A673 (cell line): ENCODE data around the gene MRPL52. TPM values are rescaled to one million over a fixed set of nuclear protein-coding genes. Genes with fewer than 3 reads are reported as not detected.

Experiments
- BruUV-seq: library from RNA; stranded (reverse); fragments of 400-500 nt; replicated peaks from 2 replicates; lab custom pipeline; 2021; lab: Mats Ljungman, UMichigan
- CTCF ChIA-PET: fragments of 300-600 bp; sonication (Branson Sonifier 250); formaldehyde crosslinking; loops from one replicate; lab custom pipeline; 2022; ENCODE audit warnings: antibody characterized with exemption; lab: Charles Lee
- POLR2A ChIA-PET: fragments of 300-600 bp; sonication (Branson Sonifier 250); formaldehyde crosslinking; loops from one replicate; lab custom pipeline; 2022; ENCODE audit warnings: antibody characterized with exemption; ENCODE audit not compliant: low non-redundant PET; lab: Charles Lee
- DNase-seq: peaks from one replicate; pipeline ENCODE4 v3.0.0-alpha.2; 2015; ENCODE audit warnings: low spot score
- H3K27ac ChIP-seq: fragments of 200-600 bp; sonication (generic); 2 replicates; pipeline ENCODE4 v1.5.1; 2016; ENCODE audit warnings: mixed run types, low read depth, mild to moderate bottlenecking, mixed read lengths, antibody characterized with exemption, low read length; ENCODE audit not compliant: poor library complexity, severe bottlenecking
- H3K27me3 ChIP-seq: fragments of 200-600 bp; sonication (generic); replicated peaks from 2 replicates; pipeline ENCODE4 v1.6.1; 2017; ENCODE audit warnings: mixed run types, low read depth, mild to moderate bottlenecking, mixed read lengths, antibody characterized with exemption, low read length; ENCODE audit not compliant: insufficient read depth, poor library complexity
- H3K36me3 ChIP-seq: fragments of 200-600 bp; sonication (generic); 2 replicates; pipeline ENCODE4 v1.6.1; 2016; ENCODE audit warnings: mixed run types, mild to moderate bottlenecking, mixed read lengths, antibody characterized with exemption, low read length; ENCODE audit not compliant: insufficient read depth, poor library complexity, severe bottlenecking
- H3K4me1 ChIP-seq: fragments of 200-600 bp; sonication (generic); 2 replicates; pipeline ENCODE4 v1.6.1; 2017; ENCODE audit warnings: mixed run types, mild to moderate bottlenecking, mixed read lengths, antibody characterized with exemption, low read length; ENCODE audit not compliant: insufficient read depth, poor library complexity, severe bottlenecking
- H3K4me3 ChIP-seq: fragments of 200-600 bp; sonication (generic); 2 replicates; pipeline ENCODE4 v1.5.1; 2016; ENCODE audit warnings: low read depth, mixed run types, mild to moderate bottlenecking, mixed read lengths, low read length; ENCODE audit not compliant: poor library complexity, severe bottlenecking
- H3K9me3 ChIP-seq: fragments of 200-600 bp; sonication (generic); 2 replicates; pipeline ENCODE4 v1.6.1; 2016; ENCODE audit warnings: mixed run types, low read depth, mild to moderate bottlenecking, mixed read lengths, antibody characterized with exemption, low read length; ENCODE audit not compliant: poor library complexity, severe bottlenecking
- EZH2 ChIP-seq: fragments of 200-600 bp; sonication (generic); IDR thresholded peaks from 2 replicates; pipeline ENCODE4 v1.6.1; 2017; ENCODE audit warnings: borderline replicate concordance, low read depth, mild to moderate bottlenecking, mixed read lengths, antibody characterized with exemption, low read length; ENCODE audit not compliant: poor library complexity, severe bottlenecking
- intact Hi-C: fragments of 100-400 bp; cut with micrococcal nuclease; formaldehyde crosslinking; loops from one replicate; pipeline ENCODE4 v1.10.0; 2022; ENCODE audit not compliant: unreplicated experiment
- total RNA-seq: library from RNA; stranded (reverse); gene quantifications from 2 replicates; pipeline ENCODE4 v1.2.3, GENCODE V29; 2021
- TF ChIP-seq, protein P1 (sequence below): fragments of 300-800, 200-600 bp; sonication (generic); conservative IDR thresholded peaks from 2 replicates; pipeline ENCODE4 v1.5.1; 2017; ENCODE audit warnings: low read depth, mild to moderate bottlenecking, antibody characterized with exemption, low read length, moderate library complexity, mixed read lengths

The MRPL52 gene
- total RNA-seq, 1 experiment from 2014 or later: 187 TPM

DNA sequence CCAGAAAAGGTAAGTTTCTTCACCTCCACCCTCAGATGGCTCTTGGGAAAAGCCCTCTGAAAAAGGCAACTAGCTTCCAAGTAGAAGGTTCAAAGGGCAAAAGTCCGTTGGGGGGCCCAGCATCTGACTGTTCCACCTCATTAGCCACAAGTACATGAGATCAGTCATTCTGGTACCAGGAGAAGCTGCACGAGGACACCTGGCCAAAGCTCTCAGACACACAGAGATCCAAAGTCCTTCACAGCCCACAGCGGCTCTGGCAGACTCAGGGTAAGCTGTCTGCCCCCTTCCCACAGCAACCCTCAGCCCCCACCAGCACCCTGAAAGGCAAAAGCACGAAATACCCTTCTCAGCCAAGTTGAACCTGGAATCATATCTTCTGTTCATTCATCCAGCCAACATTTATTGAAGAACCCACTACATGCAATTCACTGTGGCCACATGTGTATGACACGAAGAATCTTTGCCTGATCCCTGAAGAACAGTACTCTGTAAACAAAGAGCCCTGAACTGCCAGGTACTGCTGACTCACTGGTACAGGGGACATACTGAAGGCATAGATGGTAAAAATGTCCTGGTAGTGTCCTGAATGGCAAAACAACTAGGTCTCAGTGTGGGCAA, 33.5 kb upstream of the MRPL52 start:
- no peaks in the 10 kb centered on the region for H3K4me1 ChIP-seq
- no peaks in the 10 kb centered on the region for H3K36me3 ChIP-seq
- no peaks in the 10 kb centered on the region for H3K27me3 ChIP-seq
- no TSS peak for BruUV-seq
- no peak overlapping the region for H3K4me3 ChIP-seq
- H3K27ac ChIP-seq: no peak overlapping the region
- ChIA-PET POLR2A (no interaction called here), CTCF (no interaction called here)
- intact Hi-C loops: no loop called here
- no peak for DNase-seq
- TF ChIP-seq EZH2: no peak
- TF ChIP-seq, protein P1, sequence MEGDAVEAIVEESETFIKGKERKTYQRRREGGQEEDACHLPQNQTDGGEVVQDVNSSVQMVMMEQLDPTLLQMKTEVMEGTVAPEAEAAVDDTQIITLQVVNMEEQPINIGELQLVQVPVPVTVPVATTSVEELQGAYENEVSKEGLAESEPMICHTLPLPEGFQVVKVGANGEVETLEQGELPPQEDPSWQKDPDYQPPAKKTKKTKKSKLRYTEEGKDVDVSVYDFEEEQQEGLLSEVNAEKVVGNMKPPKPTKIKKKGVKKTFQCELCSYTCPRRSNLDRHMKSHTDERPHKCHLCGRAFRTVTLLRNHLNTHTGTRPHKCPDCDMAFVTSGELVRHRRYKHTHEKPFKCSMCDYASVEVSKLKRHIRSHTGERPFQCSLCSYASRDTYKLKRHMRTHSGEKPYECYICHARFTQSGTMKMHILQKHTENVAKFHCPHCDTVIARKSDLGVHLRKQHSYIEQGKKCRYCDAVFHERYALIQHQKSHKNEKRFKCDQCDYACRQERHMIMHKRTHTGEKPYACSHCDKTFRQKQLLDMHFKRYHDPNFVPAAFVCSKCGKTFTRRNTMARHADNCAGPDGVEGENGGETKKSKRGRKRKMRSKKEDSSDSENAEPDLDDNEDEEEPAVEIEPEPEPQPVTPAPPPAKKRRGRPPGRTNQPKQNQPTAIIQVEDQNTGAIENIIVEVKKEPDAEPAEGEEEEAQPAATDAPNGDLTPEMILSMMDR: no peak
- no peaks in the 10 kb centered on the region for H3K9me3 ChIP-seq

DNA sequence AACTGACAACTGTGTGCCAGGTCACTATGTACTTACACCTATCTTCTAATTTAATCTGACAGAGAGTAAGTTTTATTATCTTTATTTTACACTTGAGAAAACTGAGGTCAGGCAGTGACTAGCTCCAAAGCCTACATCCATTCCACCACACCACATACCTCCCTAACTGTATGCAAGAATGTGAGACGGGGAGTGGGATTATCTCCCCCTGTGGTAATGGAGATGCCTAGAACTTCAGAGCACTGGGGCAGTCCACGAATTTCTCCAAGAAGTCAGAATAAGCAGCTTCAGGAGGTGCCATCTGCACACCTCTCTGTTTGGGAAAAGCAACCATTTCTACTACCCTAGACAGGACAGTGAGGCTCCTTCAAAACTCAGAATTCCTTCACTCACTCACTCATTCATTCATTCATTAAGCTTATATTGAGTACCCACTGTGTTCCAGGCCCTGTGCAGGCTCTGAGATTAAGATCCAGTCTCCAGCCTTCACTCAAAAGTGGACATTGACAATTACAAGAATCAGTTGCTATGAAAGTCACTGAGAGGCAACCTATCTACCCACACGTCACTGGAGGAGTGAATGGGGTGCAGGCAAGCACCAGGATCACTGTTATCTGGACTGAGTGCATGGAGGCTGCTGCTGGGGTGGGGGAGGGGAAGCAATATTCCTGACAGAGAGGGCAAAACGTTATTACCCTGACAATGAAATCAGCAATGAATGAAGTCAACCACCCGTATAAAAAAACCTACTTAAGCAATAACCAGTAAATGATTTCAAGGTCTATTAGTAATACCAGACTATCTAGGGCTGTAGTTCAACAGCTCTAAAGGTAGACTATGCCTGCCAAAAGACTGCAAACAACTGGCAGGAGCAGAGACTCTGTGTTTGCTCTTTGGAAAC, 32.4 kb upstream of the MRPL52 start:
- ChIA-PET POLR2A (interaction anchor here (0.6 kb wide), 1 partner anchor 18 kb away, joined by 3 read pairs; the partner anchor contains the start of gene SLC7A7), CTCF (no interaction called here)
- H3K9me3 ChIP-seq: no peaks in the 10 kb centered on the region
- H3K4me3 ChIP-seq: no peak overlapping the region
- intact Hi-C loops: no loop called here
- no peak overlapping the region for H3K27ac ChIP-seq
- no peaks in the 10 kb centered on the region for H3K4me1 ChIP-seq
- no peak for DNase-seq
- no peak for TF ChIP-seq EZH2
- TF ChIP-seq, protein P1: no peak
- H3K27me3 ChIP-seq: no peaks in the 10 kb centered on the region
- H3K36me3 ChIP-seq: no peaks in the 10 kb centered on the region
- BruUV-seq: no TSS peak

DNA sequence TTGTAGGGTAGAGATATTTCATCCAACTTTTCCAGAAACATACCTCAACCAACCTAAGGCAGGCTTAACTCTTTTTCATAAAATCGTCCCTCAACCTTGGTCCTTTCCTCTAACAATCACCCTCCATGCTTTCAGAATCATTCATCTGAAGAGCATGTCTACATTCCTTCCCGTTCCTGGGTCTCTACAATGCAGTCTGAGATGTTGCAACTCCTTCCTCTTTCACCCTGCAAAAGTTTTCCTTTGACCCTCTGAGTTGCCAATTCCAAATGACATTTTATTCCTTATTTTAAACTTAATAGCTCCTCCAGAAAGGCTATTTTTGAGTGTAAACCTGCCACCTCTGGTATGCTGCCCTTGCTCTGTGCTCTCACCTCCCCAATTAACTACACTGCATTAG, 31.2 kb upstream of the MRPL52 start:
- ChIA-PET POLR2A (no interaction called here), CTCF (no interaction called here)
- Histone ChIP-seq H3K9me3 (no peaks in the 10 kb centered on the region), H3K36me3 (no peaks in the 10 kb centered on the region), H3K27me3 (no peaks in the 10 kb centered on the region), H3K27ac (no peak overlapping the region), H3K4me3 (no peak overlapping the region), H3K4me1 (no peaks in the 10 kb centered on the region)
- no peak for DNase-seq
- no TSS peak for BruUV-seq
- intact Hi-C loops: no loop called here
- TF ChIP-seq EZH2: no peak
